ENCODE measurements around the gene TEX14. TPM values are rescaled to one million over a fixed set of nuclear protein-coding genes. Genes with fewer than 3 reads are reported as not detected.

Gene TEX14
- total RNA-seq, 1 experiment from 2014 or later = 0.55 TPM

DNA sequence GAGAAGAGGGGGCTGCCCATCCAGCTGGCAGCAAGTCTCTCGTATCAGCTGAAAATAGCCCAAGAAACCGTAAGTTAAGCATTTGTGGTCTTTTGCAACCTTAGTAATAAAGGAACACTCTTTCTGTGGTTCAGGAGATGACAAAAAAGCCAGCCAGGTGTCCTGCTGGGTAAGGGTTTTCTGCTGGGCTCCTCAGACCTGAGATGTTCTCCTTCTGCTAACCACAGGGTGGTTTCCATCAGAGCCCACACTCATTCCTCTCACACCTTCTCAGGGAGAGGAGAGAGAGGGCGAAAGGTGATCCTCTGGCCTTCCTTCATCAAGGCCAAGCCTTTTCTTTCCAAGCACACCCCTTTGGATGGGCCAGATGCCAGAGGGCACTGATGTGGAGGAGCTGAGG, 70.7 kb downstream of the TEX14 start:
- TF ChIP-seq CTCF (conservative IDR thresholded peaks at IDR 0.05) = no peak
- no peak for TF ChIP-seq EZH2 (IDR thresholded peaks at IDR 0.05; ENCODE audit: low read depth)
- intact Hi-C loops (cut with micrococcal nuclease; ENCODE audit: unreplicated experiment) = no loop called here

DNA sequence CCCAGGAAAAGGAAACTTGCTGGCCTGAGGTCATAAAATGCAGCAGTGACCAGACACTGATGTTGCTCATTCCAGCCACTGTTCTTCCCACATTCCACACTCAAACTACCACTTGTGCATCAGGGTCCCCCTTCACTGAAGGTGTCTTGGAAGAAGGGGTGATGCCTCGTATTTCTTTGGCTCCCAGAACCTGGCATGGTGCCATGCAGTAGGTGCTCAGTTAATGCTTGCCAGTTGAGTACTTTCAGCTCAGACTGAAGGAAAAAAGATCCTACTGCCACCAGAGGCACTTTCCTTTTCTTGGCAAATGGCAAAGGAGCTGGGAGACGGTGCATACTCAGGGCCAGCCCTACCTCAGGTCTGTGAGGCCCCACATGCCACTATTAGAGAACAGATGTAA, 73.5 kb downstream of the TEX14 start:
- POLR2A ChIA-PET (ENCODE audit: unreplicated experiment) = no interaction called here
- TF ChIP-seq CTCF (conservative IDR thresholded peaks at IDR 0.05) (no peak), EZH2 (IDR thresholded peaks at IDR 0.05; ENCODE audit: low read depth) (no peak)

More for the DNA sequence above, 70.7 kb downstream of the TEX14 start:
- Histone ChIP-seq H4K20me1 (ENCODE audit: insufficient read depth) (no peaks in the 10 kb centered on the region), H3K79me2 (ENCODE audit: low read depth) (no peaks in the 10 kb centered on the region), H3K36me3 (ENCODE audit: low read depth) (no peaks in the 10 kb centered on the region), H3K9me3 (ENCODE audit: insufficient read depth, low read depth) (no peaks in the 10 kb centered on the region), H2AFZ (no peak overlapping the region), H3K4me1 (replicated peaks; ENCODE audit: insufficient read depth) (no peaks in the 10 kb centered on the region), H3K4me3 (no peak overlapping the region), H3F3A (ENCODE audit: insufficient read depth, low read depth) (no peaks in the 10 kb centered on the region), H3K9me2 (ENCODE audit: insufficient read depth) (no peaks in the 10 kb centered on the region), H3K4me2 (no peak overlapping the region), H3K27me3 (ENCODE audit: insufficient read depth, low read depth) (0 out of 2 replicates have a peak, but pooled peaks cover 5% of the 10 kb centered on the region), H3K27ac (no peak overlapping the region)
- no peak for DNase-seq
- no TSS peak for BruUV-seq (replicated peaks)
- CTCF ChIA-PET = no interaction called here
- POLR2A ChIA-PET (ENCODE audit: unreplicated experiment) = no interaction called here

DNA sequence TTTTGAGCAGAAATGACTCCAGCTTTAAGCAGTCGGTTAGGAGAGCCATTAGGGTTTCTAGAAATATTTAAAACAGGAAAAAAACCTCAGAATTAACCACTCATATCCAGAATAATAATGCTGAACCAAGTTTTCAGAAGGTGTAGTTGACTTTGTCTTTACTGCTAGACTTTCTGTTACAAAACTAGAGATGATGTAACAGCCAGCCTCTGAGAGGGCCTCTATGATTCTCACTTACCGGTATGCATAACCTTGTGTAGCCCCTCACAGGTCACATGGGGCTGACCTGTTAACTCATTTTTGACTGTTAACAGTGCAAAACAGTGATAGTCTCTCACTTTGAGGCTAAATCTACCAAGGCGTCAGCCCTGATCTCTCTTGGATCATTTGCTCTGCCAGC, 74.3 kb downstream of the TEX14 start:
- no peaks in the 10 kb centered on the region for H3K27me3 ChIP-seq (ENCODE audit: insufficient read depth, low read depth)
- no peaks in the 10 kb centered on the region for H3K9me3 ChIP-seq (ENCODE audit: insufficient read depth, low read depth)
- no peak for DNase-seq
- ChIA-PET POLR2A (ENCODE audit: unreplicated experiment) (no interaction called here), CTCF (no interaction called here)
- no peak overlapping the region for H2AFZ ChIP-seq
- H3K9me2 ChIP-seq (ENCODE audit: insufficient read depth) = no peaks in the 10 kb centered on the region
- H3K4me3 ChIP-seq = no peak overlapping the region
- no TSS peak for BruUV-seq (replicated peaks)
- H3K36me3 ChIP-seq (ENCODE audit: low read depth) = no peaks in the 10 kb centered on the region
- TF ChIP-seq EZH2 (IDR thresholded peaks at IDR 0.05; ENCODE audit: low read depth) (no peak), CTCF (conservative IDR thresholded peaks at IDR 0.05) (no peak)
- H3K4me1 ChIP-seq (replicated peaks; ENCODE audit: insufficient read depth) = no peaks in the 10 kb centered on the region
- no peak overlapping the region for H3K27ac ChIP-seq
- intact Hi-C loops (cut with micrococcal nuclease; ENCODE audit: unreplicated experiment) = no loop called here
- H3K79me2 ChIP-seq (ENCODE audit: low read depth) = no peaks in the 10 kb centered on the region
- no peaks in the 10 kb centered on the region for H4K20me1 ChIP-seq (ENCODE audit: insufficient read depth)
- no peak overlapping the region for H3K4me2 ChIP-seq
- no peaks in the 10 kb centered on the region for H3F3A ChIP-seq (ENCODE audit: insufficient read depth, low read depth)

More for the DNA sequence above, 73.5 kb downstream of the TEX14 start:
- Histone ChIP-seq H3K9me3 (ENCODE audit: insufficient read depth, low read depth) (no peaks in the 10 kb centered on the region), H2AFZ (no peak overlapping the region), H4K20me1 (ENCODE audit: insufficient read depth) (no peaks in the 10 kb centered on the region), H3K79me2 (ENCODE audit: low read depth) (no peaks in the 10 kb centered on the region), H3K27ac (no peak overlapping the region), H3K36me3 (ENCODE audit: low read depth) (no peaks in the 10 kb centered on the region), H3K9me2 (ENCODE audit: insufficient read depth) (no peaks in the 10 kb centered on the region), H3F3A (ENCODE audit: insufficient read depth, low read depth) (no peaks in the 10 kb centered on the region), H3K27me3 (ENCODE audit: insufficient read depth, low read depth) (0 out of 2 replicates have a peak, but pooled peaks cover 5% of the 10 kb centered on the region), H3K4me3 (no peak overlapping the region), H3K4me1 (replicated peaks; ENCODE audit: insufficient read depth) (no peaks in the 10 kb centered on the region), H3K4me2 (no peak overlapping the region)
- CTCF ChIA-PET = no interaction called here
- no TSS peak for BruUV-seq (replicated peaks)
- no peak for DNase-seq
- intact Hi-C loops (cut with micrococcal nuclease; ENCODE audit: unreplicated experiment) = no loop called here

Data from PC-9 (cell line).